Left lung (tissue), 10 donors: Measurements from ENCODE around the gene INTS11. TPM values are rescaled to one million over a fixed set of nuclear protein-coding genes. Genes with fewer than 3 reads are reported as not detected.
A peak's percentile ranks its signal among the peaks of the same experiment; 100 is the strongest.

Experiments
- ATAC-seq: fragments of 200-7000 bp; cut with Tn5 transposase; one replicate; pipeline ENCODE4 v1.9.1; 2020; ENCODE audit warnings: moderate library complexity
- DNase-seq, 4 donors: peaks; one replicate each; pipeline ENCODE4 v3.0.0-alpha.2; 2013 to 2020
- H3K27ac ChIP-seq, 2 donors: fragments of 200-600 bp; sonication (generic) in 1 of 2; one replicate each; pipeline versions ENCODE4 v1.5.0 to v1.8.0; 2020 to 2021
- H3K27me3 ChIP-seq, 2 donors: fragments of 200-600 bp; sonication (generic) in 1 of 2; one replicate each; pipeline versions ENCODE4 v1.5.0 to v1.8.0; 2020 to 2021
- H3K36me3 ChIP-seq, 2 donors: fragments of 200-600 bp; sonication (generic) in 1 of 2; one replicate each; pipeline versions ENCODE4 v1.5.0 to v1.8.0; 2020 to 2021
- H3K4me1 ChIP-seq, 2 donors: fragments of 200-600 bp; one replicate each; pipeline ENCODE4 v1.8.0; 2021
- H3K4me3 ChIP-seq, 2 donors: fragments of 200-600 bp; sonication (generic) in 1 of 2; one replicate each; pipeline versions ENCODE4 v1.5.0 to v1.8.0; 2020 to 2021; ENCODE audit warnings: mild to moderate bottlenecking in 1 of 2
- H3K9me3 ChIP-seq, 2 donors: fragments of 200-600 bp; sonication (generic) in 1 of 2; one replicate each; pipeline versions ENCODE4 v1.5.0 to v1.8.0; 2020 to 2021
- CTCF ChIP-seq, 2 donors: fragments of 200-600 bp; sonication (generic) in 1 of 2; IDR thresholded peaks; one replicate each; pipeline versions ENCODE4 v1.5.0 to v1.8.0; 2021; ENCODE audit warnings: antibody characterized with exemption in 2 of 2
- intact Hi-C, 2 donors: fragments of 100-400 bp; cut with DNase I; formaldehyde crosslinking; loops; one replicate each; pipeline versions ENCODE4 v1.11.2 to v1.14.2; 2022
- polyA plus RNA-seq, 6 donors: library from polyadenylated mRNA; unstranded; fragments of 120-200 nt; gene quantifications; one replicate each; pipeline ENCODE4 v1.2.1, GENCODE V29; 2013; ENCODE audit not compliant: insufficient read length in 6 of 6
- total RNA-seq, 2 donors: library from RNA; stranded (reverse); fragmentation: NEBNext Ultra II Directional; extraction: Animal tissue kit (Norgen Biotek cat#: 25700); gene quantifications; one replicate each; pipeline ENCODE4 v1.2.1, GENCODE V29; 2021
- donor health status: DM: no; HTN: yes; CAD: no.
- donor health status: DM: no; HTN: no; CAD: no.

Gene INTS11
- total and polyA plus RNA-seq, 8 donors, result 67.0 to 166 (median 117) TPM

GRCh38 chr1:1302006-1302430 is 22.4 kb downstream of the INTS11 start:
- peak in 1 of 2 donors; percentile 35 for TF ChIP-seq CTCF (IDR thresholded peaks at IDR 0.05)
- intact Hi-C loops, result no loop called here
- H3K27me3 ChIP-seq, result no peaks in the 10 kb centered on the region
- peaks cover 0 to 13% of the 10 kb centered on the region in 2 donors for H3K36me3 ChIP-seq
- DNase-seq, result no peak
- peaks cover 28 to 33% of the 10 kb centered on the region in 2 donors for H3K4me1 ChIP-seq
- H3K4me3 ChIP-seq, result no peak overlapping the region
- no peaks in the 10 kb centered on the region for H3K9me3 ChIP-seq
- no peak overlapping the region for H3K27ac ChIP-seq
- ATAC-seq, result no peak

GRCh38 chr1:1300352-1300739 is 24.1 kb downstream of the INTS11 start:
- intact Hi-C loops, result no loop called here
- H3K27ac ChIP-seq, result no peak overlapping the region
- H3K4me3 ChIP-seq, result no peak overlapping the region
- H3K4me1 ChIP-seq, result peaks cover 12 to 16% of the 10 kb centered on the region in 2 donors
- TF ChIP-seq CTCF (IDR thresholded peaks at IDR 0.05), result no peak
- no peaks in the 10 kb centered on the region for H3K27me3 ChIP-seq
- DNase-seq (no peak), ATAC-seq (no peak)
- no peaks in the 10 kb centered on the region for H3K9me3 ChIP-seq
- H3K36me3 ChIP-seq, result peaks cover 0 to 30% of the 10 kb centered on the region in 2 donors

- H3K9me3 ChIP-seq, result no peaks in the 10 kb centered on the region
- peaks cover 7 to 11% of the 10 kb centered on the region in 2 donors for H3K4me1 ChIP-seq
- no peak for TF ChIP-seq CTCF (IDR thresholded peaks at IDR 0.05)
- ATAC-seq (no peak), DNase-seq (no peak)
- H3K27me3 ChIP-seq, result no peaks in the 10 kb centered on the region
- intact Hi-C loops, result loop anchor here in 1 of 2 donors (10.0 kb wide), 1 partner anchor 175 kb away; no protein-coding TSS in a partner anchor
- peaks cover 0 to 35% of the 10 kb centered on the region in 2 donors for H3K36me3 ChIP-seq
- no peak overlapping the region for H3K4me3 ChIP-seq
- H3K27ac ChIP-seq, result no peak overlapping the region
Observed at GRCh38 chr1:1299686-1300351, 24.6 kb downstream of the INTS11 start.

- no peaks in the 10 kb centered on the region for H3K9me3 ChIP-seq
- no peak overlapping the region for H3K27ac ChIP-seq
- H3K36me3 ChIP-seq, result peaks cover 0 to 43% of the 10 kb centered on the region in 2 donors
- H3K27me3 ChIP-seq, result no peaks in the 10 kb centered on the region
- DNase-seq, result no peak
- TF ChIP-seq CTCF (IDR thresholded peaks at IDR 0.05), result no peak
- peak; percentile 9 for ATAC-seq
- H3K4me1 ChIP-seq, result peaks cover 0 to 3% of the 10 kb centered on the region in 2 donors
- intact Hi-C loops, result loop anchor here in 1 of 2 donors (10.0 kb wide), 1 partner anchor 174 kb away; no protein-coding TSS in a partner anchor
- H3K4me3 ChIP-seq, result no peak overlapping the region
Observed at GRCh38 chr1:1298861-1299685, 25.4 kb downstream of the INTS11 start.
